ENCODE data around the gene ZC3H15.

ZC3H15 gene

DNA sequence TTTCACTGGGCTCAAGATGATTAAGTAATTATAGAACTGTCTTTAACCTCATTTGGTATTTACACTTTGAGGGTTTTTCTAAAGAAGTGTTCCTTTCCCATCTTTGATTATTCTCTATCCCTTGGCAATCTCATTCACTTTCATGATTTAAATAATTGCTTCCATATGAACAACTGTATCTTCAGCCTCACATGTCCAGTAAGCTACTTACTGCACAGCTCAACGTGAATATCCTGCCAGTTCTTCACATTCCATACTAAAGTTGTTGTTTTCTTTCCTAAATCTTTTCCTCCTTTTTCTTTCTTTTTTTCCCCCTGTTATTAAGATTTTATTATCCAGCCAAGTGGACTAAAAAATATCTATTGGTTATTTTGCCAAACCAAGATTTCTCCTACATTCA lies 37.7 kb downstream of the ZC3H15 start:
- no peak for DNase-seq (ENCODE audit: extremely low read depth, insufficient read length)
- TF ChIP-seq, protein P1, sequence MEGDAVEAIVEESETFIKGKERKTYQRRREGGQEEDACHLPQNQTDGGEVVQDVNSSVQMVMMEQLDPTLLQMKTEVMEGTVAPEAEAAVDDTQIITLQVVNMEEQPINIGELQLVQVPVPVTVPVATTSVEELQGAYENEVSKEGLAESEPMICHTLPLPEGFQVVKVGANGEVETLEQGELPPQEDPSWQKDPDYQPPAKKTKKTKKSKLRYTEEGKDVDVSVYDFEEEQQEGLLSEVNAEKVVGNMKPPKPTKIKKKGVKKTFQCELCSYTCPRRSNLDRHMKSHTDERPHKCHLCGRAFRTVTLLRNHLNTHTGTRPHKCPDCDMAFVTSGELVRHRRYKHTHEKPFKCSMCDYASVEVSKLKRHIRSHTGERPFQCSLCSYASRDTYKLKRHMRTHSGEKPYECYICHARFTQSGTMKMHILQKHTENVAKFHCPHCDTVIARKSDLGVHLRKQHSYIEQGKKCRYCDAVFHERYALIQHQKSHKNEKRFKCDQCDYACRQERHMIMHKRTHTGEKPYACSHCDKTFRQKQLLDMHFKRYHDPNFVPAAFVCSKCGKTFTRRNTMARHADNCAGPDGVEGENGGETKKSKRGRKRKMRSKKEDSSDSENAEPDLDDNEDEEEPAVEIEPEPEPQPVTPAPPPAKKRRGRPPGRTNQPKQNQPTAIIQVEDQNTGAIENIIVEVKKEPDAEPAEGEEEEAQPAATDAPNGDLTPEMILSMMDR (IDR thresholded peaks at IDR 0.05; ENCODE audit: insufficient read depth, low read length, poor library complexity, severe bottlenecking) = no peak
- H3K4me3 ChIP-seq (replicated peaks; ENCODE audit: low read depth, low read length) = no peak overlapping the region
- H3K36me3 ChIP-seq (ENCODE audit: control insufficient read depth, insufficient read depth, low read length) = no peaks in the 10 kb centered on the region; the same call in 1 of the 2 replicates
- no peaks in the 10 kb centered on the region for H3K27me3 ChIP-seq (replicated peaks; ENCODE audit: control insufficient read depth, insufficient read depth, low read length)

DNA sequence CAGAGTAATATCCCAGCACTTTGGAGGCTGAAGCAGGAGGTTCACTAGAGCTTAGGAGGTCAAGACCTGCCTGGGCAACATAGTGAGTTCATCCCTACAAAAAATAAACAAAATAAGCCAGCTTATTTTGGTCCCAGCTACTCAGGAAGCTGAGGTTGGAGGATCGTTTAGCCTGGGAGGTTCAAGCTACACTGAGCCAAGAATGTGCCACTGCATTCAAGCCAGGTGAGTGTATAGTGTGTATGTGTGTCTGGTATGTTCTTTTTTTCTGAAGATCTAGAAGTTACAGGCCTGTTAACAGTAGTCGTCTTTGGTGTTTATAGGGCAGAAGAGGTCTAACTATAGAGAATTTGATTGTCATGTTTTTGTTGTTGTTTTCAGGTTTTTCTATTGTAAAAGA lies 40.2 kb downstream of the ZC3H15 start:
- no peak overlapping the region for H3K4me3 ChIP-seq (replicated peaks; ENCODE audit: low read depth, low read length)
- no peaks in the 10 kb centered on the region for H3K27me3 ChIP-seq (replicated peaks; ENCODE audit: control insufficient read depth, insufficient read depth, low read length)
- no peak for DNase-seq (ENCODE audit: extremely low read depth, insufficient read length)
- TF ChIP-seq, protein P1 (IDR thresholded peaks at IDR 0.05; ENCODE audit: insufficient read depth, low read length, poor library complexity, severe bottlenecking) = no peak
- H3K36me3 ChIP-seq (ENCODE audit: control insufficient read depth, insufficient read depth, low read length) = no peaks in the 10 kb centered on the region; the same call in 1 of the 2 replicates

DNA sequence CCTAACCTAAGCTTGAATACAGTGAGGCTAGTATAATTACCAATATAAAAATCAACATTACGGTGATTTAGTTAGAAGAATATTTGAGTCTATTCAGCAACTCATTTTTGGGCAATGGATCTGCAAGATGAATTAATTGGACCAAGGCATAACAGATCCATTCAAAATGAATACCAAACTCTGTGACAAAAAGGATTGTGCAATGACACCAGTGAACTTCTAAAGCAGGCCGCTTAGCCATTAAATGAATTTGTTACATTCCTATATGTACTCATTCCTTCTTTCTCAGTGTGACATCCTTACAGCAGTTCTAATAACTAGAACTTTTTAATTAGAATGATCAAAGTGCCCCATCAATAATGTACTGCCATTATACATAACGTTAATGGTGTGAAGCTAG lies 44.3 kb downstream of the ZC3H15 start:
- no peak for DNase-seq (ENCODE audit: extremely low read depth, insufficient read length)
- H3K4me3 ChIP-seq (replicated peaks; ENCODE audit: low read depth, low read length) = no peak overlapping the region
- H3K36me3 ChIP-seq (ENCODE audit: control insufficient read depth, insufficient read depth, low read length) = no peaks in the 10 kb centered on the region
- H3K27me3 ChIP-seq (replicated peaks; ENCODE audit: control insufficient read depth, insufficient read depth, low read length) = no peaks in the 10 kb centered on the region
- TF ChIP-seq, protein P1 (IDR thresholded peaks at IDR 0.05; ENCODE audit: insufficient read depth, low read length, poor library complexity, severe bottlenecking) = no peak

DNA sequence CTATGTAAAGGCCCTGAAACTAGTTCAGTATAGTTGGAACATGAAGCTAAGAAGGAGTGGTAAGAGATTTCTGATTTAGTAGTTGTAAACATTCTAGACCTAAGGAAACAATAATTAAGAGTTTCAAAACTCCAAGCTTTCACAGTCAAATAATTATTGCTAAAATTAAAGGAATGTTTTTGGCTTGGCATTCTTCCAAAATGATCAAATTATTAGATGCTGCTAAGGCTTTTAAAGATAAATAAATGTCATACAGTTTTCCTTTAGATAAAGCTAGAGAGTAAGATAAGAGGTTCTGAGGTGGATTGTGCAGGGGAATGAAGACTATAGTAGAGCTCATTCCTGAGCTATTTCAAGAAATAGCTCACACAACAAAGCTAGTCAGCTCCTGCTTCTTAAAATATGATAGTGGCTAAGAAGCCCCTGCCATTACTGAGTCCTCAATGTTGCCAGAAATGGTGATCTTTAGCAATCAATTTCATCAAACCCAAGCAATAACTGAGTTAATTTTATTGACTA lies 45.3 kb downstream of the ZC3H15 start:
- Histone ChIP-seq H3K27me3 (replicated peaks; ENCODE audit: control insufficient read depth, insufficient read depth, low read length) (no peaks in the 10 kb centered on the region), H3K36me3 (ENCODE audit: control insufficient read depth, insufficient read depth, low read length) (no peaks in the 10 kb centered on the region), H3K4me3 (replicated peaks; ENCODE audit: low read depth, low read length) (no peak overlapping the region)
- TF ChIP-seq, protein P1 (IDR thresholded peaks at IDR 0.05; ENCODE audit: insufficient read depth, low read length, poor library complexity, severe bottlenecking) = no peak
- no peak for DNase-seq (ENCODE audit: extremely low read depth, insufficient read length)

DNA sequence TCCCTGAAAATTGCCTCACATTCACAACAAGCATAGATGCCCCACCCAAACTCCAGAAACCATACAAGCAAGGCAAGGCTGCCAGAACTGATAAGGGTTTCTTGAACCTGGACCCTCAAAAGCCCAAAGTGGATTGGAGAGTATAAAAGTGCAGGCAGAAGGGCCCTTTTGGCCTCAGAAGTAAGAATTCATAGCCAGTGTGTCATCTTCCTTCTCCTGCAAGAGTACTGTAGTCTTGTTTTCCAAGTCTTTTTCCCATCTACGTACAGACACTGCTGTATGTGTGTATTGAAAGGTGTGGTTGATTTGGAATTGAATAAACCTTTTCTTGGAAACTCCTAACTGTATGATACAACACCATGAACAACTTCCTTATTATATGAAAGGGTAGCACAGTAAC lies 46.8 kb downstream of the ZC3H15 start:
- no peak for DNase-seq (ENCODE audit: extremely low read depth, insufficient read length)
- H3K27me3 ChIP-seq (replicated peaks; ENCODE audit: control insufficient read depth, insufficient read depth, low read length) = no peaks in the 10 kb centered on the region
- H3K4me3 ChIP-seq (replicated peaks; ENCODE audit: low read depth, low read length) = no peak overlapping the region
- TF ChIP-seq, protein P1 (IDR thresholded peaks at IDR 0.05; ENCODE audit: insufficient read depth, low read length, poor library complexity, severe bottlenecking) = no peak
- H3K36me3 ChIP-seq (ENCODE audit: control insufficient read depth, insufficient read depth, low read length) = no peaks in the 10 kb centered on the region

DNA sequence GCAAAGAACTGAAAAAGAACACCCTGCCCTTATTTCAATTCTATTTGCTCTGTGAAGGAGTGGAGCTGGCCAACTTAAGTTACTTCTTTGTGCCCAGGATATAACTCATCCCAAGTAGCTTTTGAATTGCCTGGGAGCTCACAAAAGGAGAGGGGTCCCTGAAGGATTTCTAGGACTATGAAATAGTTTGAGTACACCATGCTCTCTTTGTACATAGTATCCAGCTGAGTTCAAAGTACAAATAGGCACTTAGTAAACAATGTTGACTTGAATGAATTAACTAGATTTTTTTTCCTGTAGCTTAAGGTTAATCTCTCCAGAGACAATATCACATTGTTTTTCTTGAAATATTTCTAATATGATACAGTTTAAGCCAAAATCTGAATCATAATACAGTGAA lies 47.7 kb downstream of the ZC3H15 start:
- Histone ChIP-seq H3K4me3 (replicated peaks; ENCODE audit: low read depth, low read length) (no peak overlapping the region), H3K27me3 (replicated peaks; ENCODE audit: control insufficient read depth, insufficient read depth, low read length) (no peaks in the 10 kb centered on the region), H3K36me3 (ENCODE audit: control insufficient read depth, insufficient read depth, low read length) (no peaks in the 10 kb centered on the region)
- TF ChIP-seq, protein P1 (IDR thresholded peaks at IDR 0.05; ENCODE audit: insufficient read depth, low read length, poor library complexity, severe bottlenecking) = no peak
- DNase-seq (ENCODE audit: extremely low read depth, insufficient read length) = no peak

All from GM06990 (cell line).